GM19043 (cell line): ENCODE results near the gene SLC35D3.
"Not testable (repeated sequence)": the region's sequence is repeated elsewhere in the genome, so short reads cannot be mapped to it uniquely, and the experiment has no call there.

Source experiments
- ATAC-seq: cut with Tn5 transposase; IDR thresholded peaks from one replicate; pipeline ENCODE4 v1.9.1; 2021; ENCODE audit warnings: low read depth; ENCODE audit not compliant: unreplicated experiment

SLC35D3 gene

GRCh38 chr6:136922685-136923006 is 545 bp downstream of the SLC35D3 start:
- ATAC-seq: no peak

- ATAC-seq: no peak
Measured at GRCh38 chr6:136923116-136923953, 1.2 kb downstream of the SLC35D3 start.

GRCh38 chr6:136923954-136924673 is 2.0 kb downstream of the SLC35D3 start:
- ATAC-seq: no peak

- no peak for ATAC-seq
Measured at GRCh38 chr6:136926383-136926782, 4.3 kb downstream of the SLC35D3 start.

GRCh38 chr6:136927292-136927691 is 5.2 kb downstream of the SLC35D3 start:
- no peak for ATAC-seq

GRCh38 chr6:136930528-136930927 is 8.4 kb downstream of the SLC35D3 start:
- no peak for ATAC-seq

- ATAC-seq: no peak
Measured at GRCh38 chr6:136932599-136932998, 10.5 kb downstream of the SLC35D3 start.

GRCh38 chr6:136945072-136945471 is 23.0 kb downstream of the SLC35D3 start:
- ATAC-seq: no peak

- no peak for ATAC-seq
Measured at GRCh38 chr6:136945711-136946121, 23.6 kb downstream of the SLC35D3 start.

- no peak for ATAC-seq
Measured at GRCh38 chr6:136947037-136947436, 24.9 kb downstream of the SLC35D3 start.

- ATAC-seq: not testable (repeated sequence)
Measured at GRCh38 chr6:136949957-136950356, 27.9 kb downstream of the SLC35D3 start.

GRCh38 chr6:136950436-136951126 is 28.5 kb downstream of the SLC35D3 start:
- no peak for ATAC-seq

- ATAC-seq: no peak
Measured at GRCh38 chr6:136952714-136953260, 30.7 kb downstream of the SLC35D3 start.

GRCh38 chr6:136955123-136955522 is 33.0 kb downstream of the SLC35D3 start:
- no peak for ATAC-seq

- no peak for ATAC-seq
Measured at GRCh38 chr6:136956590-136957544, 34.8 kb downstream of the SLC35D3 start.

GRCh38 chr6:136958168-136958567 is 36.1 kb downstream of the SLC35D3 start:
- ATAC-seq: no peak

GRCh38 chr6:136959471-136959891 is 37.4 kb downstream of the SLC35D3 start:
- no peak for ATAC-seq

- not testable (repeated sequence) for ATAC-seq
Measured at GRCh38 chr6:136959935-136960334, 37.8 kb downstream of the SLC35D3 start.

GRCh38 chr6:136960781-136961180 is 38.7 kb downstream of the SLC35D3 start:
- no peak for ATAC-seq

GRCh38 chr6:136961848-136962247 is 39.7 kb downstream of the SLC35D3 start:
- ATAC-seq: no peak
